Activated CD4-positive, CD25-positive, alpha-beta regulatory T cell treated with anti-CD3 and anti-CD28 coated beads, Interleukin-2, amount 50 U/mL, for 72 hours (primary cell): ENCODE results near the gene SENP5.

Source experiments
- DNase-seq: peaks from one replicate; pipeline ENCODE4 v3.0.0; 2021

SENP5 gene

DNA sequence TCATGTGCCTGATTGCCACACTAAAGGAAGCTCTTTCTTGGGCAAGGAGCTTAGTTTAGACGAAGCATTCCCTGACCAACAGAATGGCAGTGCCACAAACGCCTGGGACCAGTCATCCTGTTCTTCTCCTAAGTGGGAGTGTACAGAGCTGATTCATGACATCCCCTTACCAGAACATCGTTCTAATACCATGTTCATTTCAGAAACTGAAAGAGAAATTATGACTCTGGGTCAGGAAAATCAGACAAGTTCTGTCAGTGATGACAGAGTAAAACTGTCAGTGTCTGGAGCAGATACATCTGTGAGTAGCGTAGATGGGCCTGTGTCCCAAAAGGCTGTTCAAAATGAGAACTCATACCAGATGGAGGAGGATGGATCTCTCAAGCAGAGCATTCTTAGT, 18.4 kb downstream of the SENP5 start:
- DNase-seq, result no peak

DNA sequence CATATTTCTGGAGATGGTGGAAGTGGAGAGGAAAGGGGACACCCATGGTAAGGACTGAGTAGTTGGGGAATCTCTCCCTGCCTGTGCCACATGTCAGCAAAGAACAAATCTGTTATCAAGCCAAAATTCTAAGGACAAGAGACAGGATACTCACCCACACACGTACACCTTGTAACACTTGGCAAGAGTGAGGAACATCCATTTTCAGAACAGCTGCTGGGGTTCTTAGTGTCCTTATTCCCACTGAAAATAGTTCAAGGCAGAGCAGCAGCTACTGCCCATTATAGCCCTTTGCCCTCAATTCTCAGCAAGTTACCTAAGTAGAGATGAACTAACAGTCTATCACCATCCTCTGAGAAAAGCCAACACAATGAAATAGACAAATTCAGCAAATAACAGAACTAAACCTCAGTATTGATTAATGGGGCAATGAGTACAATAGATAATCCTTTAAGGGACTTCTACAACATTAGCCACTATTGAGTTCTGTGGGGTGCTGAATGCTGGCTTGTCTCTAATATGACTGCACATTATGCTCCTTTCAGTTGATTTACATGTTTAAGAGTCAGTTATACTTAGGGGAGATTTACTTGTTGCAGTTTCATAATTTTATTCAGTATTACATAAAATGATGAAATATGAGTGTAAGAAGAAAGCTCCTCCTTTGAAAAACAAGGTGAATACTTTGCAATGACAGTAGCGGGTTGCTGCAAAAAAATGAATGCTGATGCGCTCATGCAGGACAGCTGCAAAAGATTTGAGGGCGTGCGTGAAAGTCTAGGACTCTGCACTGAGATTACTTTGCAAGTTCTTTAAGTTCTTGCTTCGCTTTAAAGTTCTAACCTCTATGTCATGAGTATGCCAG, 22.4 kb downstream of the SENP5 start:
- DNase-seq, result no peak

GRCh38 chr3:196894557-196895295, 27.0 kb downstream of the SENP5 start:
- DNase-seq, result no peak

- no peak for DNase-seq
Observed at GRCh38 chr3:196896229-196896628, 28.5 kb downstream of the SENP5 start.

DNA sequence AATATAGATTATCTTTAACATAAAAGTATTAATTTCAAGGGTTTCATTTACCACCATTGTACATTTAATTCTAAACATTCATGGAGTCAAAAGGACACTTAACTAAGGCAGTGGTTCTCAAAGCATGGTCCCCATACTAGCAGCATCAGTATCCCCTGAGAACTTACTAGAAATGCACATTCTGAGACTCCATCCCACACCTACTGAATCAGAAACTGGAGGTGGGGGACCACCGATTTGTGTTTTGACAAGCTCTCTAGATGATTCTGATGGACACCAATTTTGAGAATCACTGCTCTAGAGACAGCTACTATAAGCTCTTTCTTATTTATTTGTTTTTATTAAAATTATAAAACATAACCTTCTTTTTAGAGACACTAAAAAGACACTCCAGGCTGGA, 34.0 kb downstream of the SENP5 start:
- no peak for DNase-seq

DNA sequence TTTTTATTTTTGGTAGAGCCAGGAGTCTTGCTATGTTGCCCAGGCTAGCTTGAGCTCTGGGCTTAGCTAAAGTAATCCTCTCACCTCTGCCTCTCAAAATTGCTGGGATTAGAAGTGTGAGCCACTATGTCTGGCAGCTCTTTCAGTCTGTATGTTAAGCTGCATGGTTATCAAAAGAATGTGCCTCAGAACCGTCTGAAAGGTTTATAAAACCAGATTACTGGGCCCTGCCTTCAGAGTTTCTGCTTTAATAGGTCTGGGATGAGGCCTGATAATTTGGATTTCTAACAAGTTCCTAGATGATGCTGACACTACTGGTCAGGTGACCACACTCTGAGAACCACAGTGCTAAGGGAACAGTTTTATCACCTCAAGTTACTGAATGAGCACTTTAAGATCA, 34.6 kb downstream of the SENP5 start:
- no peak for DNase-seq

DNA sequence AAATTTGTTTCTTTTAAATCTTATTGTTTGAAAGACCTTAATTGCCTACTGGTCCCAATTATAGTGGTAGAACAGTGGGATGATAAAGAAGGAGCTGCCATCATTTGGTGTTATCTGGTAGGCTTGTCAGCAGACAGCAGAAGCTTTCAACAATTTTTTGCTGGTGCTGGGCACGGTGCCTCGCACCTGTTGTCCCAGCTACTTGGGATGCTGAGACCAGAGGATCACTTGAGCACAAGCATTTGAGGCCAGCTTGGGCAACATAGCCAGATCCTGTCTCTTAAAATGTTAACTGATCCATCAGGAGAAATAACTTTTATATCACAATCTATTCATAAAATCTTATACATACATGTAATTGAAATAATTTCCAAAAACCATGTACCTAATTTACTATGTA, 36.0 kb downstream of the SENP5 start:
- no peak for DNase-seq

- no peak for DNase-seq
Observed at GRCh38 chr3:196914866-196915265, 47.1 kb downstream of the SENP5 start.

DNA sequence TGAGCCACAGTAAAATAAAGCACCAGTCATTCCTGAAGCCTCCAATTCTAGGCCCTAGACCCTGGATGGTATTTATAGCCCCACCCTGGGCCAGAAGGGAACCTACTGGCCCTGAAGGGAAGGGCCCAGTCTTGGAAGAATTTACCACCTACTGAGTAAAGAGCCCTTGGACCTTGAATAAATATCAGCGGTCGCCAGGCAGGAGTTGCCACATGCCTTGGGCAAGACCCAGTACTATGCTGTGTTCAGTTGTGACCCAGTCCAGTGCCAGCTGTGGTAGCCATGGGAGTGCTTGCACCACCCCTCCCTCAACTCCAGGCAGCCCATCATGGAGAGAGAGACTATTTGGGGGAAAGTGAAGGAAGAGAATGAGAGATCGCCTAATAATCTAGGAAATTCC, 47.7 kb downstream of the SENP5 start:
- no peak for DNase-seq

GRCh38 chr3:196916221-196916620, 48.5 kb downstream of the SENP5 start:
- DNase-seq, result no peak

GRCh38 chr3:196916995-196917394, 49.3 kb downstream of the SENP5 start:
- no peak for DNase-seq

DNA sequence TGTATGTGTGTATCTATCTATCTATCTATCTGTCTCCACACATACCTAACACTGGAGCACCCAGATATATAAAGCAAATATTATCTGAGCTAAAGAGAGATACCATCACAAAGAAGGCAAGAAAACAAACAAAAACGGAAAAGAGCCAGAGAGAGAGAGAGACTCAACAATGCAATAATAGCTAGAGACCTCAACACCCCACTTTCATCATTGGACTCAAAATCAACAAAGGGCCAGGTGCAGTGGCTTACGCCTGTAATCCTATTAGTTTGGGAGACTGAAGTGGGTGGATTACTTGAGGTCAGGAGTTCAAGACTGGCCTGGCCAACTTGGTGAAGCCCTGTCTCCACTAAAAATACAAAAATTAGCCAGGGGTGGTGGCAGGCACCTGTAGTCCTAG, 51.2 kb downstream of the SENP5 start:
- DNase-seq, result no peak

- DNase-seq, result no peak
Observed at GRCh38 chr3:196920733-196921132, 53.0 kb downstream of the SENP5 start.

GRCh38 chr3:196927571-196928453, 60.1 kb downstream of the SENP5 start:
- no peak for DNase-seq

- DNase-seq, result no peak
Observed at GRCh38 chr3:196931157-196931556, 63.4 kb downstream of the SENP5 start.

DNA sequence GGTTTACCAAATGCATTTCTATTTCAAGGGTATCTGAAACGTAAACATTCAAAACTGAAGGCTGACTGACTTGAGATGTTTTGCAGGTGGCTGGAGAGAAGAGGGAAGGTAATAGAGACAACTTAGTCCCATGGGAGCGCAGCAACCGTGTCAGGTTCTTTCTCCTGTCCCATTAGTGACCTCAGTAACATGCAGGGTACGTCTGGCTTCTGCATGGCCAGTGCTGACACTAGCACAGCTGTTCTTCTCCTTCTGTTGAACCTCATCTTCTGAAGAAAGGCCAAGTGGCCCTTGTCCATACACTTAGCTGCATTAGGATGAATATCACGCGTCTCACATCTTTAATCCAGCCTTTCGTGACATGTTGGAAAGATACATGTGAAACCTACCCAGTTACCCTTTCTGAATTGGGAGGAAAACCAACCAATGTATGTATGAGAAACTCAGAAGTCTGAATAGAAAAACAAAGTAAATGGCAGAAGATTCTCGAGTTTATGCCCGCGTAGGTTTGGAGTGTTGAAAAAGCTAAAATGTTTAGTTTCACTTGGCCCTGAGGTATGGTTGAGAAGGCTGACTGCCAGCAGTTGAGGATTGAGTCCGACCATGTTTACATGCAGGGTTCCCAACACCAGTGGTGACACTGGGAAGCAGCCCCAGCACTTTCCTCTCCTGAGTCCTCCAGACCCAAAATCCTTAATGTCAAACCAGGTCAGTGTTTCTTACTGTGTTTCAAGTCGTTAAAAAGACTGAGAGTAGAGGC, 64.3 kb downstream of the SENP5 start:
- no peak for DNase-seq

GRCh38 chr3:196932600-196932999, 64.9 kb downstream of the SENP5 start:
- DNase-seq, result no peak

- no peak for DNase-seq
Observed at GRCh38 chr3:196936288-196936687, 68.6 kb downstream of the SENP5 start.

DNA sequence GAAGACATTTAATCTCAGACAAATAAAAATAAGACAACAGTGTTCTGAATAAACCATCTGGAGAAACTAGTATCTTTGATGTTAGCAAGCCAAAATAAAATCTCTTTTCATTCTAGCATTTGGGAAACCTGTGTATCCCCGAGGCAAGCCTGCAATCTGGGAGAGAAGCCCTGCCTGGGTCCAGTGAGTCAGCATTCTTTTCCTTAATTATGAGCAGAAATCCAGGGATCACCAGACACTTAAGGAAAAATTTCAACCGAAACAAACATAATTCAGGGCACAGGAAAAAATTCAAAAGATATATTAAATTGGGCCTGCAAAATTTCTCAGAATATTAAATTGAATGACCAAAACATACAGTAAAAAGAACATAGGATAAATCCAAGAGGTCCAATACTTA, 70.4 kb downstream of the SENP5 start:
- DNase-seq, result no peak

- no peak for DNase-seq
Observed at GRCh38 chr3:196938576-196938975, 70.9 kb downstream of the SENP5 start.

DNA sequence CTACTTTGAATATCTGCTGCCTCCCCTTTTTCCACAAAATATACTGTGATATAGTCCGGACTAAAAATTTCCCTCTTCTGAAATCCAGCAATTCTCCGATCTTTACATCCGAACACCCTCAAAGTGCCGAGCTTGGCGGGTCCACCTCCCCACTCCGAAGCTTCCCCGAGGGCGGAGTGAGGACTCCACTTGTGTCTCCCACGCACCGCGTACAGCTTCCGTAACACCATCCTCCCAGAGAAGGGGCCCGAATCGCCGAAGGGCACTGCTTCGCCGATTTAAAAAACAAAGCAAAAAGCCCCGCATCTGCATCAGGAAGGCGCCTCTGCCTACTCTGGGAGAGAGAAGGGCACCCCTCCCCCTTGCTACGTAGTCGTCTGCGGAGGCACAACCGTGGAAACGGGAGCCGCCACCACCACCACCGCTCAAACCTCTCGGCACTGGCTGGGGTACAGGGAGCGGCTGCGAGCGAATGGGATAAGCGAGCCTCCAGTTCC, 74.1 kb downstream of the SENP5 start:
- peak; percentile 63 for DNase-seq

DNA sequence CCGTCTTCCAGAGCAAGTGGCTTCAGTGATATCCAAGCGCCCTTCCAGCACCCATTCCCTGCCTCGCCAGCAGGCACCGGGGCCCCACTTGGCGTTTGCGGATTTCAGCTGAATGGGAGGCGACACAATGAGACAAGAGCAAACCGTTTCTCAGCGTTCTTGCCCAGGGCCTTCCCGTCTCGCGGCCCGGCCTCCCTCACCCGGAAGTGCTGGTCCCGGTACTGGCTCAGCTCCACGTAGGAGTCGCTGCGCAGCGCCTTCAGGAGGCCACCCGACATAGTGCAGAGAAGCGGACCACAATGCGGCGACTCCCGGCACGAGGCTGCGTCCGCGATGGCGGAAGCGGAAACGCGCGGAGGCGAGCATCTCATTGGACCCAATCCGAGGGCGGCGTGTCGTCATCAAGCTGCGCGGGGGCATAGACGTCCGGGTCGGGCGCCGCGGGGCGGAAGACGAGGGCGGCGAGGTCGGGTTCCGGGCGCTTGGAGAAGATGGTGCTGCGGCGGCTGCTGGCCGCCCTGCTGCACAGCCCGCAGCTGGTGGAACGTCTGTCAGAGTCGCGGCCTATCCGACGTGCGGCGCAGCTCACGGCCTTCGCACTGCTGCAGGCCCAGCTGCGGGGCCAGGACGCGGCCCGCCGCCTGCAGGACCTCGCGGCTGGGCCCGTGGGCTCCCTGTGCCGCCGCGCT, 74.7 kb downstream of the SENP5 start, which contains the start of gene NCBP2:
Gene NCBP2, minus strand, starts transcription at position 303 of the 689 bp plus-strand sequence. Its CDS starts 25 bp downstream, at position 278.
- DNase-seq, result peak; percentile 100
